Sigmoid colon (tissue), 7 donors: Measurements from ENCODE around the gene DACH2. TPM values are rescaled to one million over a fixed set of nuclear protein-coding genes. Genes with fewer than 3 reads are reported as not detected.
A peak's percentile ranks its signal among the peaks of the same experiment; 100 is the strongest.
"Not testable (repeated sequence)": the region's sequence is repeated elsewhere in the genome, so short reads cannot be mapped to it uniquely, and the experiment has no call there.

ENCODE experiments used
- DNase-seq: peaks from one replicate; pipeline ENCODE4 v3.0.0-alpha.2; 2019
- H3K27ac ChIP-seq, 4 donors: fragments of 200-600 bp; sonication (generic); one replicate each; pipeline ENCODE4 v1.5.1; 2016 to 2019; ENCODE audit warnings: mild to moderate bottlenecking in 1 of 4
- H3K27me3 ChIP-seq, 3 donors: fragments of 200-600 bp; sonication (generic); one replicate each; pipeline ENCODE4 v1.5.1; 2019; ENCODE audit warnings: mild to moderate bottlenecking in 1 of 3
- H3K36me3 ChIP-seq, 4 donors: fragments of 200-600 bp; sonication (generic); one replicate each; pipeline ENCODE4 v1.5.1; 2016 to 2019
- H3K4me1 ChIP-seq, 4 donors: fragments of 200-600 bp; sonication (generic); one replicate each; pipeline ENCODE4 v1.5.1; 2017 to 2019
- H3K4me3 ChIP-seq, 4 donors: fragments of 200-600 bp; sonication (generic); one replicate each; pipeline ENCODE4 v1.5.1; 2017 to 2019; ENCODE audit warnings: mild to moderate bottlenecking in 2 of 4, moderate library complexity in 1 of 4
- H3K9me3 ChIP-seq, 4 donors: fragments of 200-600 bp in 3 of 4; sonication (generic) in 3 of 4; one replicate each; pipeline versions ENCODE4 v1.5.1 to v1.6.1; 2013 to 2019
- CTCF ChIP-seq, 4 experiments: fragments of 450-650 bp in 3 of 4; fragments of 200-600 bp in 1 of 4; IDR thresholded peaks; one replicate each; pipeline ENCODE4 v1.5.1; 2016 to 2019; ENCODE audit warnings: antibody characterized with exemption in 4 of 4, mild to moderate bottlenecking in 3 of 4, moderate library complexity in 2 of 4
- EP300 ChIP-seq, 4 donors: sonication (generic); formaldehyde crosslinking; IDR thresholded peaks; one replicate each; pipeline ENCODE4 v1.6.1; 2017; ENCODE audit warnings: antibody characterized with exemption in 4 of 4
- POLR2A ChIP-seq, 2 donors: fragments of 450-650 bp; IDR thresholded peaks; one replicate each; pipeline ENCODE4 v1.6.1; 2016; ENCODE audit warnings: antibody characterized with exemption in 2 of 2, mild to moderate bottlenecking in 2 of 2, moderate library complexity in 2 of 2
- POLR2AphosphoS5 ChIP-seq, 4 donors: sonication (generic); formaldehyde crosslinking; IDR thresholded peaks; one replicate each; pipeline ENCODE4 v1.6.1; 2017; ENCODE audit warnings: antibody characterized with exemption in 4 of 4
- WGBS, 2 donors: extraction: QIAGEN DNeasy Blood & Tissue Kit; methylation state at CpG; one replicate each; pipeline ENCODE4 v1.1.7; 2013; 5-methylcytosine and 5-hydroxymethylcytosine counted together
- intact Hi-C: fragments of 100-400 bp; cut with DNase I; formaldehyde crosslinking; loops from one replicate; pipeline ENCODE4 v1.15.1; 2023
- polyA plus RNA-seq, 3 donors: library from polyadenylated mRNA; stranded (reverse); fragments of 200-250 nt; gene quantifications; one replicate each; pipeline ENCODE4 v1.2.3, GENCODE V29; 2013
- total RNA-seq, 4 donors: library from RNA; depleted of rRNA; stranded (reverse); fragments of >200 nt; gene quantifications; one replicate each; pipeline ENCODE4 v1.1.0, GENCODE V29; 2016
- donor health status: healthy with polysubstance abuse.
- donor health status: Bipolar disorder and iron deficiency.
- donor health status: healthy.

Gene DACH2
- total and polyA plus RNA-seq, 7 donors: under 0.01 to 1.4 (median 0.16) TPM; not detected in 2

DNA sequence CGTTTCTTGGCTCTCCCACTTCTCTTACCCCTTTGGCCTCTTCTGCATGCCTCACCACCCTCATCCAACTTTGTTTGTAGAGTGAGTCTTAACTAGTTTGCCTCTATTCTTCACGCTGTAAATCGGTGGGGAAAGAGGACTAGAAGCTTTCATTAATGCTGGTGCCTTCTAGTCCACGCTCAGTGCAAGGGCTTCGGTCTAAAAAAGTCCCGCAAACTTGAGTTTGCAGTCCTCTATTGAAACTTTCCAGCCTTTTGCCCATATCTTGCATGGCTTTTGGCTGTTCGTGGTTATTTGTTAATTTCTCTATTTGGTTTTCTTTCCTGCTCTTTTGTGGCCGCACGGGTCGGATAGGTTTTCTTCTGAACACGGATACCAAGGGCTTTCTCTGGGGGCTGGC lies 868 bp downstream of the DACH2 start:
- H3K36me3 ChIP-seq: no peaks in the 10 kb centered on the region
- peak overlapping the region in 2 of 4 donors; percentile 35 to 46 for H3K4me3 ChIP-seq
- DNase-seq: no peak
- H3K27me3 ChIP-seq: peaks cover 0 to 31% (median 5%) of the 10 kb centered on the region in 3 donors
- intact Hi-C loops: no loop called here
- H3K9me3 ChIP-seq: no peaks in the 10 kb centered on the region
- TF ChIP-seq CTCF (IDR thresholded peaks at IDR 0.05) (no peak), POLR2A (IDR thresholded peaks at IDR 0.05) (no peak), EP300 (IDR thresholded peaks at IDR 0.05) (no peak), POLR2AphosphoS5 (IDR thresholded peaks at IDR 0.05) (no peak)
- H3K4me1 ChIP-seq: peaks cover 0 to 12% (median 9%) of the 10 kb centered on the region in 4 donors
- 9 to 13% methylated on average over 11 of the region's 11 CpGs for WGBS, 2 donors
- no peak overlapping the region for H3K27ac ChIP-seq

DNA sequence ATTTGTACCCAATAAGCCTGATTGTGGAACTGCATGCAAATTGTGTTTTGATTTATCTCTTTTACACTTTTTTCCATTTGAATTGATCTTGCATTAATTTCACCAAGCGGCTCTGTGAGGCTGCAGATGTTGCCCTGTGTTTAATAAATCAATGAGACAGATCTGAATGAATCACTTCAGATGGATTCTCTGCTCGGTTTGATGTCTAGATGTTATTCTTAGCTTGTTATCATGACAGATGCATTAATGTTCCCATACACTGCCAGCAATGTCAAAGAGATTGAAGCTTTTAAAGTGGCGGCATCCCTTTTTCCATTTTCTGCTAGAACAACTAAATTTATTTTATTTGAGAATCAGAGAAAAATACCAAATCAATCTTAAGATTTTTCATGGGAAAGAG lies 6.3 kb downstream of the DACH2 start:
- H3K27me3 ChIP-seq: peaks cover 0 to 29% (median 4%) of the 10 kb centered on the region in 3 donors
- intact Hi-C loops: no loop called here
- H3K9me3 ChIP-seq: no peaks in the 10 kb centered on the region
- peaks cover 0 to 1% (median 0%) of the 10 kb centered on the region in 4 donors for H3K4me1 ChIP-seq
- no peak overlapping the region for H3K4me3 ChIP-seq
- H3K36me3 ChIP-seq: no peaks in the 10 kb centered on the region
- H3K27ac ChIP-seq: no peak overlapping the region
- TF ChIP-seq POLR2AphosphoS5 (IDR thresholded peaks at IDR 0.05): no peak
- no peak for TF ChIP-seq POLR2A (IDR thresholded peaks at IDR 0.05)
- no peak for TF ChIP-seq EP300 (IDR thresholded peaks at IDR 0.05)
- TF ChIP-seq CTCF (IDR thresholded peaks at IDR 0.05): no peak
- WGBS, 2 donors: 62 to 72% methylated on average over 3 of the region's 3 CpGs
- DNase-seq: no peak

DNA sequence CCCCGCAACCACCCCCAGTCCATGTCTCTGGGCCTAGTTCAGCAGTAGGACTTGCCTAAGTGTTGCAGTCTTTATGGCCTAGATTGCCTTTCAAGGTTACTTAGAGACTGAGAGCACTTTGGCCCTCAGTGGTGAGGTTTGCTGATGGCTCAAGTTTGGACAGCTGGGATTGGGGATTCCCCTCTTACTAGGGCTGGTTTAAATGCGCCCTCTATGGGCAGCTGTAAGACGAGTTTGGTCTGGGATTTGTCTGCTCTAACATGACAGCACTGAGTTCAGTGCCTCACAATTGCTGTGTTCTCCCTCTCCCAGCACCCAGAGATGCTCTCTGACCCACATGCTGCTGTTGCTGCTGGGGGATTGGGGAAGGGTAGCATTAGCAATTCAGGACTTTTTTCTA lies 23.1 kb downstream of the DACH2 start:
- Histone ChIP-seq H3K27ac (no peak overlapping the region), H3K4me1 (no peaks in the 10 kb centered on the region), H3K9me3 (no peaks in the 10 kb centered on the region), H3K36me3 (no peaks in the 10 kb centered on the region), H3K4me3 (no peak overlapping the region), H3K27me3 (no peaks in the 10 kb centered on the region)
- WGBS, 2 donors: 35 to 43% methylated on average over 3 of the region's 3 CpGs
- DNase-seq: no peak
- intact Hi-C loops: no loop called here
- TF ChIP-seq POLR2AphosphoS5 (IDR thresholded peaks at IDR 0.05) (no peak), CTCF (IDR thresholded peaks at IDR 0.05) (no peak), POLR2A (IDR thresholded peaks at IDR 0.05) (no peak), EP300 (IDR thresholded peaks at IDR 0.05) (no peak)

GRCh38 chrX:86178906-86179305 lies 30.7 kb downstream of the DACH2 start:
- intact Hi-C loops: no loop called here
- DNase-seq: no peak
- Histone ChIP-seq H3K9me3 (no peaks in the 10 kb centered on the region), H3K36me3 (no peaks in the 10 kb centered on the region), H3K4me1 (no peaks in the 10 kb centered on the region), H3K4me3 (no peak overlapping the region), H3K27me3 (no peaks in the 10 kb centered on the region), H3K27ac (no peak overlapping the region)
- 78 to 84% methylated on average over 1 of the region's 1 CpG for WGBS, 2 donors
- TF ChIP-seq POLR2AphosphoS5 (IDR thresholded peaks at IDR 0.05) (no peak), POLR2A (IDR thresholded peaks at IDR 0.05) (no peak), CTCF (IDR thresholded peaks at IDR 0.05) (no peak), EP300 (IDR thresholded peaks at IDR 0.05) (no peak)

DNA sequence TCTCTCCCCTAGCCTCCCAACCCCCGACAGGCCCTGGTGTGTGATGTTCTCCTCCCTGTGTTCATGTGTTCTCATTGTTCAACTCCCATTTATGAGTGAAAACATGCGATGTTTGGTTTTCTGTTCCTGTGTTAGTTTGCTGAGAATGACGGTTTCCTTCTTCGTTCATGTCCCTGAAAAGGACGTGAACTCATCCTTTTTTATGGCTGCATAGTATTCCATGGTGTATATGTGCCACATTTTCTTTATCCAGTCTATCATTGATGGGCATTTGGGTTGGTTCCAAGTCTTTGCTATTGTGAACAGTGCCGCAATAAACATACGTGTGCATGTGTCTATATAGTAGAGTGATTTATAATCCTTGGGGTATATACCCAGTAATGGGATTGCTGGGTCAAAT lies 33.1 kb downstream of the DACH2 start:
- H3K4me3 ChIP-seq, H3K9me3 ChIP-seq, intact Hi-C loops, H3K4me1 ChIP-seq, H3K36me3 ChIP-seq, DNase-seq, H3K27me3 ChIP-seq, H3K27ac ChIP-seq: not testable (repeated sequence)
- WGBS, 2 donors: 93 to 94% methylated on average over 7 of the region's 7 CpGs
